ENCODE measurements around the gene RFNG.

Gene RFNG, protein sequence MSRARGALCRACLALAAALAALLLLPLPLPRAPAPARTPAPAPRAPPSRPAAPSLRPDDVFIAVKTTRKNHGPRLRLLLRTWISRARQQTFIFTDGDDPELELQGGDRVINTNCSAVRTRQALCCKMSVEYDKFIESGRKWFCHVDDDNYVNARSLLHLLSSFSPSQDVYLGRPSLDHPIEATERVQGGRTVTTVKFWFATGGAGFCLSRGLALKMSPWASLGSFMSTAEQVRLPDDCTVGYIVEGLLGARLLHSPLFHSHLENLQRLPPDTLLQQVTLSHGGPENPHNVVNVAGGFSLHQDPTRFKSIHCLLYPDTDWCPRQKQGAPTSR

DNA sequence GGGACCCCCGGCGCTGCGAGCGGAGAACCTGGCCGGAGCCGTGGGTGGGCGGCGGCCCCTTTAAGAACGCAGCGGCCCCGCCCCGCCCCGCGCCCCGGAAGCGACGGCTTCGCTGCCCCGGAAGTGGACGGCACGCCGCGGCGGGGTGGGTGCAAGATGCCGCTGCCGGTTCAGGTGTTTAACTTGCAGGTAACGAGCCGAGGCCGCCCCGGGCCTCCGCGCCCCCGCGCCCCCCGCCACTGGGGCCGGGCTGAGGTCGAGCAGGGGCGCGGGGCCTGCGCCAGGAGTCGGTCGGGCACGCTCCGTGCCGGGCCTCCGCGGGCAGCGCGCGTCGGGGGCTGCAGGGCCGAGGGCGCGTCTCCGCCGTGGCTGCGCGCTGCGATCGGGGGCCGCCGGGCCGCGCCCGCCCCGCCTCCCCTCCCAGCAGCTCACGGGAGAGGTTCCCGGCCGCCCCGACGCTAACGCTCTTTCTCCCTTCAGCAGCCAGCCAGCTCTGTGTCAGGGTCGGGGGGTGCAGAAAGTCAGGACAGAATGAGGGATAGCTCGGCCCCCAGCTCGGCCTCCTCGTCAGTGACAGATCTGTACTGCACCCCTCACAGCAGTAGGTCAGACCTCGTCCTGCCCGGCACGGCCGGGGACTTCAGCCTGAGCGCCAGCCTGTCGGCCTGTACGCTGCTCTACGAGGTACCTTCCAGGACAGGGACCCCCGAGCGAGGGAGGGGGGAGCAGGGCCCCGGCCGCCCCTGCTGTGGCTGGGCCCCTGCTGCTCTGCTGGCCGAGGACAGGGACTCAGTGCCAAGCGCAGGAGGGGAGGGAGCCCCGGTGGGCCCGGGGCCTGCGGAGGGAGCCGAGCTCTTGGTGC lies at the start of gene RFNG, which contains the start of gene GPS1:
Gene RFNG (minus strand): TSS at position 36 of the 862 bp plus-strand sequence. CDS start 45 bp downstream, outside the sequence.
Gene GPS1 (plus strand): TSS at position 123 of the 862 bp plus-strand sequence. CDS start 34 bp downstream, at position 157.
- peak; percentile 93 for DNase-seq (ENCODE audit: low spot score)

DNA sequence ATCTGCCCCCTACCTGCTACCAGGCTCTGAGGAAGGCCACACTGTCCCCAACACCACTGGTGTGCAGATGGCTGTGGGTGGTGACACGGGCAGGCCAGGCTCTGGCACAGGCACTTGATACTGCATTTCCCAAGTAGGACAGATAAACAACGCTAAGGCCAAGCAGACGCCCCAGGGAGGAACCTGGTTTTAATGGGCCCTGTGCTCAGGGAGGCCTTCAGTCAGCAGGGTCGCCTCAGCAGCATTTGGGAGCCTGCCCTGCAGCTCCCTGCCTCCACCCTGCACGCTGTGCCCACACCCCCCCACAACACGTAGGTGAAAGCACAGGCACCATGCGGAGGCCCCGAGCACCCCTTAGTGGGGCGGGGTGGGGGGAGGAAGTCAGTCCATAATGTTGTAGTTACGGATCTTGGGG lies 49.7 kb upstream of the RFNG start:
- no peak for DNase-seq (ENCODE audit: low spot score)

DNA sequence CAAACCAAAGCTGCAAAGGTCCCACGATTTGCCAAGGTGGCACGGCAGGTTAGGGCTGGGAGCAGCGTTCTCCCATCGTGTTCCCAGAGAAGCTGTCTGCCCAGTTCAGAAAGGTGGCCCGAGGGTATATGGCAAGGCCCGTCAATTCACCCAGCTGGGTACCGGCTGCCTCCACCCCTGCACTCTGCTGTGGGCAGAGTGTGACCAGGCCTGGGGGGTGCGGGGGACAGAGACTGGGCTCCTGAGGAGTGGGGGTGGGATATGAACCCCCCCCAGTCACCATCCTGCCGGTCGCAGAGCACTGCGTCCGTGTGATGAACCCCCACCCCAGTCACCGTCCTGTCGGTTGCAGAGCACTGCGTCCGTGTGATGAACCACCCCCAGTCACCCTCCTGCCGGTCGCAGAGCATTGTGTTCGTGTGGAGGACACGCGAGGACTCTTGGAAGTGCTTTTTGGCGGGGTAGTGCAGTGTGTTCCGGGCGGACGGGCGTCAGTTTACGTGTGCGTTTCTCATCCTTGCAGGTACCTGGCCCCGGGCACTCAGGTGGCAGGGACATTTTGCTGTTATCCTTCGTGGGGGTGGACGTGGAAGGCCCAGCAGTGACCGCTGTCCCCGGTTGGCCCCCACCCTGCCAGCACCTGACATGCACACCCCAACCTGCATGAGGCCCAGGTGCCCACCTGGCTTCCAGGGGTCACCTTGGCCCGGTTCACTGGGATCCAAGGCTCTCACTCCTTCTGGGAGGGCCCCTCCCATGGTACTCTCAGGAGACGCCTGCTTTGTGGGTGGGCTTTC lies 49.1 kb upstream of the RFNG start:
- DNase-seq (ENCODE audit: low spot score): no peak

DNA sequence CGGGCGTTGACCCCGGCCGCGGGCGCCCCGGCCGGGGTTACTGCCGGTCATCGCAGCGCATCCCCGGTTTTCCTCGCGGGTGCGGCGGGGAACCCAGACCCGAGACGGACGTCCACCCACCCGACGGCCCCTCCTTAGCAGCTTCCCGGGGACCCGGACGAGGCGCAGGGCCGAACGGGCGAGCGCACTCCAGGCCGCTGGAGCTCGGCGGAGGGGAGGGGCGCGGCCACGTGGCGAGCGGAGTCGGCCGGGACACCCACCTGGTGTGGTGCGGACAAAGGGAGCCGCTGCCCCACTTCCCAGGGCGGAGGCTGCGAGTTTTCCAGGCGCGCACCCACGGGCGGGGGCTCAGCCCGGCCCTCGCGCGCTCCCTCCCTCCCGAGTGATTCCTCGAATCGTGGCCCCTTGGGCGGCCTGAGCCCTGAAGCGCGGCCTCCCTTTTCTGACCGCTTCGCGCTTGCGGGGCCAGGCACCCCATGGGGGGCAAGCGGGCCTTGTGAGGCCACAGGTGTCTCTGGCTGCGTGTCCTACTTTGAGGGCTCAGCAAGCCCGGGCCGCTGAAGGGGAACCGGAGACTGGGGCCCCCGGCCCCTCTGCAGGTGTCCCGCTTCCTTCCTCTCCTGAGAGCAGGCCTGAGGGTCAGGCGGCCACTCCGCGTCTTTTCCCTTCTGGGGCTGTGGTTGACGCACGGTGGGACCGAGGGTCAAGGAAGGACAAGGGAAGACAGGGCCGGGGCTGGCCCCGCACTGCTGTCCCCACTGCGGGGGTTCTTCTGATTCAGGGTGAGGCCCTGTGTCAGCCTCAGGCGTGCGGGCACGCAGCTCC lies 47.5 kb upstream of the RFNG start:
- no peak for DNase-seq (ENCODE audit: low spot score)

DNA sequence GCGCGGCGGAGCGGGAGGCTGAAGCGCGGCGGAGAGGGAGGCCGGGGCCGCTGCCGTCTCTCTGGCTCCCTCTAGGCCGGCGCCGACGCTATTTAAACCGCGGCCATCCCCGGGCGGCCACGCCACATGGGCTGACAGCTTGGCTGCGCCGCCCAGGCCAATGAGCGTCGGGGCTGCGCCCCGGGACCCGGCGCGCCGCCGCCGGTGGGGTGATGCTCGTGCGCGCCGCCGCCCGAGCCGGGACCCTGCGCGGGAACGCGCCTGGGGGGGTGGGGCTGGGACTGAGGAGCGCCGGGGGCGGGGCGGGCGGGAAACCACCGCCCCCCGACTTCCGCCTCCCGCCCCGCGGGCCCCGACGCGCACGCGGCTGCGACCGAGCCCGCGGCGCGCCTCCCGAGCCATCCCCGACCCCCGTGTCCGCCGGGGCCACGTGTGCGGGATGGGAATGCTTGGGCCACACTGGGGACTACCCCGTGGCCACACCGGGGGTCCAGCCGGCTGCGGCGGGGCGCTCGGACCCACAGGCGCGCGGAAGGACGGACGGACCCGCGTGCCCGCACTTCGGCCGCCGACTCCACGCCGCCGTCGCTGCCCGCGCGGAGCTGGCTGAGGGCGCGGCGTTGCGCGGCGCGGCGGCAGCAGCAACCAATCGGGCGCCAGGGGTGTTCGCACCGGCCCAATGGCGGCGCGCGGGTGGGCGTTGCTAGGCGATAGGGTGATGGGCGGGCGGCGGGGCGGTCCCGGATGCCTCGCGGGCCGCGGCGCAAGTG lies 46.7 kb upstream of the RFNG start, which contains the start of gene FASN:
Gene FASN (minus strand): TSS at position 68 of the 770 bp plus-strand sequence. CDS start 1,791 bp downstream, outside the sequence.
- DNase-seq (ENCODE audit: low spot score): peak; percentile 100

DNA sequence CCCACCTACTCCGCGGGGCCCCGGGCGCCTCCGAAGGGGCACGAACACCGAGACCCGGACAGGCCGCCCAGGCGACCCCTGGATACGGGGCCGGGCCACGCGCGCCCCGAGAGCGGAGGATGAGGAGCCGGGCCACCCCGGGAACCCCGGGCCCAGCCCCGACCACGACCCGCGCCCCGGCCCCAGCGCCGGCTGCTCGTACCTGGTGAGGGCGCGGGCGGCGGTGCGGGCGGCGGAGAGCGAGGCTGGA lies 46.2 kb upstream of the RFNG start:
- no peak for DNase-seq (ENCODE audit: low spot score)

DNA sequence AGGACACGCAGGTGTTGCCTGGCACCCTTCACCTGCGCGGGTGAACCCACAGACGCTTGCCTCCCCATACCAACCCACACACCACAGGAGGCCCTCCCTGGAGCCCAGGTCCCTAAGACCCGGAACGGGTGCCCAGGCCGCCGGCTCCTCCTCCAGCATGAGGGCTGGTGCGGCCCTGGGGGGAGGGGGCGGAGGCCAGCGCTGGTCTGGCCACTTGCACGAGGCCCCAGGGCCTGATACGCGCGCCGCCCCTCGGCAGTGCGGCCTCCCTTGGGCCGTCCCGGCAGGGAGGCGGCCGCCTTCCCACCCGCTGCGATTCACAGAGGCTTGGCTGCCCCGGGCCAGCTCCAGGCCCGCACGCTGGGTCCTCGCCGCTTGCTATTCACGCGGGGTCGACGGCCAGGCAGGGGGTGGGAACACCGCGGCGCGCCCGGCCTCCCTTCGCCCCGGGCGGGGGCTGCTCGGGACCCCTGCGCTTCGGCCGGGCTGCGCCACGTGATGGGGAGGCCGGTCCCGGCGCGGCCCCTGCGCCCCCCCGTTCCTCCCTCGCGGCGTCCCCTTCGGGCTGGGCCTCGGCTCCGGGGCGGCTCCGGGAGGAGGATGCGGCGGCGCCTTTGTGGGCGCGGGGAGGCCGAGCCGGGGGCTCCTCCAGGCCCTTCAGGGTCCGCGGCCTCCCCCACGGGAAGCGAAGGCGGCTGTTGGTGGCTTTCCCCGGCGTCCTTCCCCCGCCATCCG lies 45.7 kb upstream of the RFNG start:
- peak; percentile 87 for DNase-seq (ENCODE audit: low spot score)

DNA sequence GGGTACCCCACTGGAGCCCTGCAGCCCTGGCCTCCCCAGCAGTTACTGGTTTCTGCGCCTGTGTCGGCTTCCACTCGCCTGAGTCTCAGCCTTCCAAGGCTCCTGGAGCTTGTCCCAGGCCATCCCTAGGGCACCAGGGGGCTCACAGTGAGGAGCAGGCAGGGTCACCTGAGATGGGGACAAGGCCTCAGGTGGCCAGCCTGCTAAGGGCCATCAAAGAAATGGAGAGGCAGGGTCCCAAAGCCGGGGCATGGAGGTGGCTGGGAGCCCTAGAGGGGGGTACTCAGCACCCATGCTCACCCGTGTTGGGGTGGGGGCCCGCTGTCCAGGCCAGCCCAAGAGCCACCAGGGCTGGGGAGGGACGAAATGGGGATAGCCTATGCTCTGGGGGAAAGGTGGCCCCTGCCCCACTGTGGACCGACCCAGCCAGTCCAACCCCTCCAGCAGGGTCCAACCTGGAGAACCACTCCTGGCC lies 45.1 kb upstream of the RFNG start:
- no peak for DNase-seq (ENCODE audit: low spot score)

DNA sequence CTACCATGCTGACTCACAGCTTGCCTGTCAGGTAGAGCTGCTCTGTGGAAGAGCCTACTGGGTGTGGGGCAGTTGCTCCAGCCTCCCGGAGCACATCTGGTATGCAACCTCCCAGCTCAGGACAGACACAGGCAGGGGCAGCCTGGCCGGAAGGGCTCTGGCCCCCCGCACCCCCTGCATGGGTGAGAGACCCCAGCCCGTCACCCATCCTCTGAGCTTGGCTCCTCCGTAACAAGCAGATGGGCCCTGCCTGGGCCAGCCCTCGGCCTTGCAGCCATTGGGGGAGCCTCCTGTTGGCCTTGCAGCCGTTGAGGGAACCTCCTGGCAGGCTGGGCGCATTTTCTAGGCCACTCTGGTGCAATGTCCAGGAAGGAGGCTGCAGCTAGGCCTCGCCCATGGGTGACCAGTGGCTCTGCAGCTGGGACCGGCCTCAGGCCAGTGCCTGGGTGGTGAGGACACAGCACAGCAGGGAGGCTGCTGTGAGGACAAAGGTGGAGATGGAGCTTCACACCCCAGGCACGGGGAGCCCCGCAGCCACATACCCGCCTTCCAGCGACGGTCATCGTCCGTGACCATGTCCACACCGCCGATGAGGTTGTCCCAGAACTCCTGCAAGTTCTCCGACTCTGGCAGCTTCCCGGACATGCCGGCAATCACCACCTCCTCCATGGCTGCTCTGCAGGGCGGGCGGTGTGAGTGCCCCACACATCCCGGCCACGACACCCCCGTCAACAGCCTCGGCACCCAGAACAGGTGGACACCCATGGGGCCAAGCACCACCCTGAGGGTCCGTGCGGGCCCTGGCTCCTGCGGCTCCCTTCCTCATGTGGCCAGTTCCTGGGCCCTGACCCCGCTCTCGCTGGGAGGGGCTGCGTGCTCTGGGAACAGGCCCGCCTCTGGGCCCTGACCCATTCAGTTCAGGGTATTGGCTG lies 44.4 kb upstream of the RFNG start:
- DNase-seq (ENCODE audit: low spot score): no peak

DNA sequence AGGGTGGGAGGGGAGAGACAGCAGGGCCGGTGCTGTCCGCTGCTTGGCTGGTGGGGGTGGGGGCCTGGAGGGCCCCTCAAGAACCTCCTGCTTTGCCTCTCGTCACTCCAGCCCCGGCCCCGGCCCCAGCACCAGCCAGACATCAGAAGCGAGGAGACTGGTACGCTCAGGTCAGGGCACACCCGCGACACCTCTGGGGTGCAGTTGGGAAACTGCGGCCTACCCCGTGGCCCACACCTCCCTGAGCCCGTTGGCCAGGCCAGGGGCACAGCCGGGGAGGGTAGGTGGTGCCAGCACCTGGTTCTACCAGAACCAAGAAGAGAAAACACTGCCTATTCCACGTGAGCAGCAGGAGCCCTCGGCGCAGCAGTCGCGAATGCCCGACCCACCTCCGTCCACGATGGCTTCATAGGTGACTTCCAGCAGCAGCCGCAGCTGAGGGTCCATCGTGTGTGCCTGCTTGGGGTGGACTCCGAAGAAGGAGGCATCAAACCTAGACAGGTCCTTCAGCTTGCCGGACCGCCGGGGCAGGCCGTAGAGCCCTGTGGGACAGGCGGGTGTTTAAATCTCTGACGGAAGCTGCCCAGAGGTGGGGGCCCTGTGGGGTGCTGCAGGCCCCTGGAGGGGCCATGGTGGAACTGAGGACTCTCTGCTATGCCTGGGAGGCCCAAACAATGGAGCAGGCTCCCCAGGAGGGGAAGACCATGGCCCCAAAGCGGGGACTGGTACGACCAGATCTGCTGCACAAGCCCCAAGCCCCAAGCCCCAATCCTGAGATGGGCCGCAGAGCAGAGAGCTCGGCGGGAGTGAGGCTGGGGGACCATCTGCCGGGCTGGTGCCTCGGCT lies 43.5 kb upstream of the RFNG start:
- no peak for DNase-seq (ENCODE audit: low spot score)

DNA sequence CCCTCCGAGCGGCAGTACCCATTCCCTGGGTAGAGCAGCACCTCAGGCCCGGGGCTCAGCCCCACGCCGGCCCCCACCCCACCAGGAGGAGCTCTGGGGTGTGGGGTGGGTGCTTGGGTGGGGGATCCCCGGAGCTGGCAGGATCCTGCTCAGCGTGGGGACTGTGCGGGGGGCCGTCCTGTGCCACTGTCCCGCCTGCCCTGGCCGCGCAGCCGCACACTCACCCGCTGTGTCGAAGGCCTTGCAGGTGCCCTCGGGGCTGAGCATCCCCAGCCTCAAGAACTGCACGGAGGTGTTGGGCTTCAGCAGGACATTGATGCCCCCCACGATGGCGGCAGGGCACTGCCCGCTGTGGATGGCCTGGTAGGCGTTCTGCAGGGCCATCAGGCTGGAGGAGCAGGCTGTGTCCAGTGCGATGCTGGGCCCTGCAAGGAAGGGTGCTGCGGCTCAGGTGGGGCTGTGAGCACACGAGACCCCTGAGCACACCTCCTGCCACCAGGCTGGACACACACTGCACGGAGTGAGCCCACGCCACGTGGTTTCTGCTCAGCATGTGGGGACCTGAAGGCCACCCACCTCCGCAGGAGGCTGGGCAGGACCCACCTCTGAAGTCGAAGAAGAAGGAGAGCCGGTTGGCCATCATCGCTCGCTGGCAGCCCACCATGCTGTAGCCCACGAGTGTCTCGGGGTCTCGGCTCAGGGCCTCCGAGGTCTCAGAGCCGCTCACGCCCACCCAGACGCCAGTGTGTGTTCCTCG lies 41.6 kb upstream of the RFNG start:
- no peak for DNase-seq (ENCODE audit: low spot score)

DNA sequence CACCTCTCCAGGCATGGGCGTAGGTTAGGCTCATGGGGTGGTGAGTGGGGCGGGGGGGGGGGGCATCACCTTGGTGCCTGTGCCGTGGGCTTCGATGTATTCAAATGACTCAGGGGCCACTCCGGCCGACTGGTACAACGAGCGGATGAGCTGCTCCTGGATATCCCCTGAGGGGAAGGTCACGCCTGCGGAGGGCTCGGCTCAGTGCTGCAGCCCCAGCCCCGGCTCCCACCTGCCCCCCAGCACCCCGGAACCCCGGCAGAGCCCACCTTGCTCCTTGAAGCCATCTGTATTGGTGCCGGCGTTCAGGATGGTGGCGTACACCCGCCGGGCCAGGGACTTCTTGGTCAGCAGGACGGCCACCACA lies 41.0 kb upstream of the RFNG start:
- no peak for DNase-seq (ENCODE audit: low spot score)

DNA sequence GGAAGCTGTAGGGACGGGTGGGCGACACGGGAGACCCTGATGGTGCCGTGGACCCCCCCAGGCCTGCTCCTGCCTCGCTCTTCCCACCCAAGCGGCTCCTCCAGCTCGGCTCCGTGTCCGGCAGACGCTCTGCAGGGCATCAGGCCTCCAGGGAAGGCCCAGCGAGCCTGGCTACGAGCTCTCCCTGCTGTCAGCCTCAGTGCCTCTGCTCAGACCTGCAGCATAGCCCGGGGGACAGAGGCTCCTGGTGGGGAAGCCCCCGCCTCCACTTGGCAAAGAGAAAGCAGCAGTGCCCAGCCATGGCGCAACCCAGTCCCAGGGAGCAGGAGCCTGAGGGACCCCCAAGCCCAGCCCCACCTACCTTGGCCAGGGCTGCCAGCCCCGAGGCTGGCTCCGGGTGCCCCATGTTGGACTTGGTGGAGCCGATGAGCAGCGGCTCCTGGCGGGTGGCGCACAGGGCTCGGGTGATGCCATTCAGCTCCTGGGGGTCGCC lies 40.5 kb upstream of the RFNG start:
- DNase-seq (ENCODE audit: low spot score): no peak

DNA sequence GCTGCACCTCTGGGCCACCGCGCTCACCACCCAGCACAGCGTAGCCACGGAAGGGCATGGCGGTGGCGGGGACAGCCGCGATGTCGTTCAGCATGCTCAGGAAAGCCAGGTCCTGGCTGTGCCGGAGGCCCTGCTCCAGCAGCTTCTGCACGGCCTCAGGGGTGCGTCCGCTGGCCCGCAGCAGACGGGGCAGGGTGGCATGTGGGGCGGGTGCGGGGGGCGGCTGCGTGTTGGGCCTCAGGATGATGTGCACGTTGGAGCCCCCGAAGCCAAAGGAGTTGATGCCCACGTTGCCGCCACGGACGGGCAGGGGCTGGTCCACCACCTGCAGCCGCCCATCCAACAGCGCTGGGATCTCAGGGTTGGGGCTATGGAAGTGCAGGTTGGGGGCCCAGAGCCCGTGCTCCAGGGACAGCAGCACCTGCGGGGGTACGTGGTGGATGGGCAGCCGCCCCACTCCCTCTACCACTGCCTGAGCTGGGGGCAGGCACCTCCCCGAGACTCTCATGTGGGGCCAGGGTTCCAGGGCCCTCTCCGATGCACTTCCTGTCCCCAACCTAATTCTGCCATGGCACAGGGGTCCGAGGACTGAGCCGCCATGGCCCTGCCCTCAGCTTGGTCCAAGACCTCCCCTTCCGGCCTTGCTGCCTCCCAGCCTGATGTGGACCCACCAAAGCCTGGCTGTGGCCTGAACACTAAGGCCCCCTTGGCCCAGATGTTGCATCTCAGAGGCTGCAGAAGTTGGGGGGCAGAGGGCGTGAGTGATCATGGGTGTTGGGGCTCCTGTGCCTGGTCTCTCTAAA lies 39.9 kb upstream of the RFNG start:
- no peak for DNase-seq (ENCODE audit: low spot score)

DNA sequence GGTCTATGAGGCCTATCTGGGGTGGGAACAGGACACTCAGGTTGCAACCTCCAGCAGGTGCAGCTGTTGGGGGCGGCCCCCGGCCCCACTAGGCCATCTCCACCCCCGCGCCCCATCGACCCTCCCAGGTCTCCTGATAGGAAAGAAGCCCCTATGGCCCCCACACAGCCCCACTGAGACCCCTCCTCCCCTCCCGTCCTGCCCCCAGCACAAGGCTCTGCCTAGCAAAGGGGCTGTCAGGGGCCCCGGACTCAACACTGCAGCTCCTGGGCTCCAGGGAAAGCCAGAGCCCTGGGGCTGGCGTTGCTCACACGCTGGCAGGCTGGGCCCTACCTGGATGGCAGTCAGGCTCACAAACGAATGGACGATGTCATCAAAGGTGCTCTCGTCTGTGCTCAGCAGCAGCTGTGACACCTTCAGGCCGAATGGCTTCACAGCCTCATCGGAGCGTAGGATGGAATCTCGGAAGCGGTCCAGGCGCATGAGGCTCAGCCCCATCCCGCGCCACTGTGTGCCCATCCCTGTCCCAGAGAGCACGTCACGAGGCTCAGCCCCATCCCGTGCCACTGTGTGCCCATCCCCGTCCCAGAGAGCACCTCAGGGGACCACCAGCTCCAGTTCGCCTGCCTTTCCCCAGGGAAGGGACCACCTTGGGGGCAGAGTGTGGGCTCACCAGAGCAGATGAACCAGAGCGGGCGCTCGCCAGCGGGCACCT lies 39.1 kb upstream of the RFNG start:
- no peak for DNase-seq (ENCODE audit: low spot score)
